IgD-negative memory B cell (primary cell): Measurements from ENCODE around the gene TMEM14A. TPM values are rescaled to one million over a fixed set of nuclear protein-coding genes. Genes with fewer than 3 reads are reported as not detected.

Source experiments
- H3K27ac Mint-ChIP-seq, 3 donors: one replicate each; pipeline ENCODE4 v1.8.0; 2020 to 2022; ENCODE audit warnings: mild to moderate bottlenecking in 3 of 3, mixed read lengths in 3 of 3, moderate library complexity in 1 of 3
- H3K27me3 Mint-ChIP-seq: one replicate; pipeline ENCODE4 v1.8.0; 2021; ENCODE audit warnings: mixed read lengths
- H3K36me3 Mint-ChIP-seq: one replicate; pipeline ENCODE4 v1.8.0; 2020; ENCODE audit warnings: mild to moderate bottlenecking, mixed read lengths
- H3K4me1 Mint-ChIP-seq, 3 donors: one replicate each; pipeline ENCODE4 v1.8.0; 2020 to 2022; ENCODE audit warnings: mixed read lengths in 3 of 3, mild to moderate bottlenecking in 1 of 3
- H3K4me3 Mint-ChIP-seq, 4 donors: one replicate each; pipeline ENCODE4 v1.8.0; 2020 to 2022; ENCODE audit warnings: mild to moderate bottlenecking in 4 of 4, mixed read lengths in 4 of 4, moderate library complexity in 3 of 4
- H3K9me3 Mint-ChIP-seq, 3 donors: one replicate each; pipeline ENCODE4 v1.8.0; 2020 to 2021; ENCODE audit warnings: mixed read lengths in 3 of 3, mild to moderate bottlenecking in 1 of 3
- polyA plus RNA-seq: library from polyadenylated mRNA; unstranded; fragments of 300-500 nt; fragmentation: Illumina TruSeq; gene quantifications from one replicate; pipeline ENCODE4 v1.2.3, GENCODE V29; 2021

Gene TMEM14A
- polyA plus RNA-seq, 1 donor from 2014 or later: 34.6 TPM

- H3K4me3 Mint-ChIP-seq: no peak overlapping the region
- H3K9me3 Mint-ChIP-seq: no peaks in the 10 kb centered on the region
- no peak overlapping the region for H3K27ac Mint-ChIP-seq
- H3K36me3 Mint-ChIP-seq: no peaks in the 10 kb centered on the region
- H3K27me3 Mint-ChIP-seq: peaks cover 5% of the 10 kb centered on the region
- peaks cover 0 to 13% (median 9%) of the 10 kb centered on the region in 3 donors for H3K4me1 Mint-ChIP-seq
Observed at GRCh38 chr6:52726741-52727535, 56.0 kb downstream of the TMEM14A start.

- peaks cover 5% of the 10 kb centered on the region for H3K27me3 Mint-ChIP-seq
- H3K36me3 Mint-ChIP-seq: no peaks in the 10 kb centered on the region
- no peaks in the 10 kb centered on the region for H3K9me3 Mint-ChIP-seq
- peaks cover 0 to 13% (median 9%) of the 10 kb centered on the region in 3 donors for H3K4me1 Mint-ChIP-seq
- no peak overlapping the region for H3K4me3 Mint-ChIP-seq
- H3K27ac Mint-ChIP-seq: no peak overlapping the region
Observed at GRCh38 chr6:52727908-52728307, 57.0 kb downstream of the TMEM14A start.

GRCh38 chr6:52728394-52728793, 57.5 kb downstream of the TMEM14A start:
- no peak overlapping the region for H3K4me3 Mint-ChIP-seq
- H3K4me1 Mint-ChIP-seq: peaks cover 0 to 13% (median 9%) of the 10 kb centered on the region in 3 donors
- H3K27me3 Mint-ChIP-seq: peaks cover 5% of the 10 kb centered on the region
- H3K36me3 Mint-ChIP-seq: no peaks in the 10 kb centered on the region
- no peak overlapping the region for H3K27ac Mint-ChIP-seq
- H3K9me3 Mint-ChIP-seq: no peaks in the 10 kb centered on the region

GRCh38 chr6:52729576-52729975, 58.7 kb downstream of the TMEM14A start:
- Mint-ChIP-seq H3K4me3 (no peak overlapping the region), H3K27me3 (peaks cover 2% of the 10 kb centered on the region), H3K9me3 (no peaks in the 10 kb centered on the region), H3K27ac (no peak overlapping the region), H3K4me1 (peaks cover 0 to 8% (median 6%) of the 10 kb centered on the region in 3 donors), H3K36me3 (no peaks in the 10 kb centered on the region)

- Mint-ChIP-seq H3K4me1 (peaks cover 0 to 2% (median 0%) of the 10 kb centered on the region in 3 donors), H3K27ac (no peak overlapping the region), H3K36me3 (no peaks in the 10 kb centered on the region), H3K27me3 (no peaks in the 10 kb centered on the region), H3K9me3 (no peaks in the 10 kb centered on the region), H3K4me3 (no peak overlapping the region)
Observed at GRCh38 chr6:52731719-52732118, 60.8 kb downstream of the TMEM14A start.

GRCh38 chr6:52733172-52733571, 62.3 kb downstream of the TMEM14A start:
- H3K9me3 Mint-ChIP-seq: no peaks in the 10 kb centered on the region
- H3K27me3 Mint-ChIP-seq: peaks cover 1% of the 10 kb centered on the region
- H3K36me3 Mint-ChIP-seq: peaks cover 2% of the 10 kb centered on the region
- H3K27ac Mint-ChIP-seq: no peak overlapping the region
- no peak overlapping the region for H3K4me3 Mint-ChIP-seq
- H3K4me1 Mint-ChIP-seq: peaks cover 0 to 2% (median 0%) of the 10 kb centered on the region in 3 donors

GRCh38 chr6:52734072-52734471, 63.2 kb downstream of the TMEM14A start:
- Mint-ChIP-seq H3K36me3 (peaks cover 2% of the 10 kb centered on the region), H3K9me3 (no peaks in the 10 kb centered on the region), H3K4me3 (no peak overlapping the region), H3K4me1 (no peaks in the 10 kb centered on the region), H3K27ac (no peak overlapping the region), H3K27me3 (peaks cover 1% of the 10 kb centered on the region)

GRCh38 chr6:52735071-52735470, 64.2 kb downstream of the TMEM14A start:
- H3K27me3 Mint-ChIP-seq: peaks cover 1% of the 10 kb centered on the region
- no peaks in the 10 kb centered on the region for H3K4me1 Mint-ChIP-seq
- H3K9me3 Mint-ChIP-seq: peaks cover 0 to 7% (median 3%) of the 10 kb centered on the region in 3 donors
- H3K27ac Mint-ChIP-seq: no peak overlapping the region
- peaks cover 2% of the 10 kb centered on the region for H3K36me3 Mint-ChIP-seq
- no peak overlapping the region for H3K4me3 Mint-ChIP-seq

GRCh38 chr6:52736145-52736544, 65.2 kb downstream of the TMEM14A start:
- H3K4me1 Mint-ChIP-seq: no peaks in the 10 kb centered on the region
- no peak overlapping the region for H3K27ac Mint-ChIP-seq
- H3K9me3 Mint-ChIP-seq: peaks cover 4 to 12% (median 6%) of the 10 kb centered on the region in 3 donors
- no peak overlapping the region for H3K4me3 Mint-ChIP-seq
- H3K27me3 Mint-ChIP-seq: peaks cover 1% of the 10 kb centered on the region
- H3K36me3 Mint-ChIP-seq: peaks cover 2% of the 10 kb centered on the region

Other genes starting within 250 kb of the TMEM14A start
- 7.5 TPM for gene TRAM2, start 94.1 kb upstream of the TMEM14A start, polyA plus RNA-seq
- not detected for gene GSTA2, start 92.4 kb downstream of the TMEM14A start, polyA plus RNA-seq
- gene GSTA1, start 132.7 kb downstream of the TMEM14A start, polyA plus RNA-seq: not detected
- not detected for gene GSTA5, start 169.7 kb downstream of the TMEM14A start, polyA plus RNA-seq
- not detected for gene GSTA3, start 238.6 kb downstream of the TMEM14A start, polyA plus RNA-seq